ENCODE results near the gene ZNF277.
"Not testable (repeated sequence)": the region's sequence is repeated elsewhere in the genome, so short reads cannot be mapped to it uniquely, and the experiment has no call there.

Gene ZNF277

GRCh38 chr7:112211348-112211907 lies 4.9 kb downstream of the ZNF277 start:
- no peak for DNase-seq (ENCODE audit: low read depth in 3 of 3)

- no peak for DNase-seq (ENCODE audit: low read depth in 3 of 3)
These were observed 6.1 kb downstream of the ZNF277 start for GRCh38 chr7:112212571-112212970.

- DNase-seq (ENCODE audit: low read depth in 3 of 3), result no peak
These were observed 7.2 kb downstream of the ZNF277 start for GRCh38 chr7:112213735-112214134.

GRCh38 chr7:112214268-112214667 lies 7.8 kb downstream of the ZNF277 start:
- no peak for DNase-seq (ENCODE audit: low read depth in 3 of 3)

GRCh38 chr7:112214883-112215282 lies 8.4 kb downstream of the ZNF277 start:
- no peak for DNase-seq (ENCODE audit: low read depth in 3 of 3)

GRCh38 chr7:112215787-112216186 lies 9.3 kb downstream of the ZNF277 start:
- no peak for DNase-seq (ENCODE audit: low read depth in 3 of 3)

- no peak for DNase-seq (ENCODE audit: low read depth in 3 of 3)
These were observed 14.5 kb downstream of the ZNF277 start for GRCh38 chr7:112220877-112221434.

GRCh38 chr7:112223310-112223709 lies 16.8 kb downstream of the ZNF277 start:
- DNase-seq (ENCODE audit: low read depth in 3 of 3), result no peak

GRCh38 chr7:112224186-112224585 lies 17.7 kb downstream of the ZNF277 start:
- DNase-seq (ENCODE audit: low read depth in 3 of 3), result no peak

GRCh38 chr7:112225006-112225405 lies 18.5 kb downstream of the ZNF277 start:
- DNase-seq (ENCODE audit: low read depth in 3 of 3), result no peak

GRCh38 chr7:112226701-112227276 lies 20.3 kb downstream of the ZNF277 start:
- DNase-seq (ENCODE audit: low read depth in 3 of 3), result no peak

- no peak for DNase-seq (ENCODE audit: low read depth in 3 of 3)
These were observed 22.1 kb downstream of the ZNF277 start for GRCh38 chr7:112228632-112229031.

GRCh38 chr7:112232212-112232978 lies 25.9 kb downstream of the ZNF277 start:
- DNase-seq (ENCODE audit: low read depth in 3 of 3), result no peak

GRCh38 chr7:112233048-112233697 lies 26.7 kb downstream of the ZNF277 start:
- DNase-seq (ENCODE audit: low read depth in 3 of 3), result no peak

- no peak for DNase-seq (ENCODE audit: low read depth in 3 of 3)
These were observed 27.7 kb downstream of the ZNF277 start for GRCh38 chr7:112234147-112234546.

GRCh38 chr7:112236597-112236996 lies 30.1 kb downstream of the ZNF277 start:
- no peak for DNase-seq (ENCODE audit: low read depth in 3 of 3)

- no peak for DNase-seq (ENCODE audit: low read depth in 3 of 3)
These were observed 31.8 kb downstream of the ZNF277 start for GRCh38 chr7:112238330-112238729.

- DNase-seq (ENCODE audit: low read depth in 3 of 3), result no peak
These were observed 32.5 kb downstream of the ZNF277 start for GRCh38 chr7:112238852-112239610.

GRCh38 chr7:112248598-112248997 lies 42.1 kb downstream of the ZNF277 start:
- no peak for DNase-seq (ENCODE audit: low read depth in 3 of 3)

- DNase-seq (ENCODE audit: low read depth in 3 of 3), result not testable (repeated sequence)
These were observed 43.5 kb downstream of the ZNF277 start for GRCh38 chr7:112249967-112250366.

- DNase-seq (ENCODE audit: low read depth in 3 of 3), result no peak
These were observed 45.6 kb downstream of the ZNF277 start for GRCh38 chr7:112252141-112252540.

GRCh38 chr7:112252691-112253090 lies 46.2 kb downstream of the ZNF277 start:
- DNase-seq (ENCODE audit: low read depth in 3 of 3), result no peak

Data from stimulated activated CD4-positive, alpha-beta T cell treated with anti-CD3 and anti-CD28 coated beads, TNF-alpha, amount 100 ng/mL, for 4 hours (primary cell).